ENCODE measurements around the gene LILRB5. TPM values are rescaled to one million over a fixed set of nuclear protein-coding genes. Genes with fewer than 3 reads are reported as not detected.

LILRB5 gene
- total RNA-seq, 1 donor from 2014 or later, result 16.0 TPM

DNA sequence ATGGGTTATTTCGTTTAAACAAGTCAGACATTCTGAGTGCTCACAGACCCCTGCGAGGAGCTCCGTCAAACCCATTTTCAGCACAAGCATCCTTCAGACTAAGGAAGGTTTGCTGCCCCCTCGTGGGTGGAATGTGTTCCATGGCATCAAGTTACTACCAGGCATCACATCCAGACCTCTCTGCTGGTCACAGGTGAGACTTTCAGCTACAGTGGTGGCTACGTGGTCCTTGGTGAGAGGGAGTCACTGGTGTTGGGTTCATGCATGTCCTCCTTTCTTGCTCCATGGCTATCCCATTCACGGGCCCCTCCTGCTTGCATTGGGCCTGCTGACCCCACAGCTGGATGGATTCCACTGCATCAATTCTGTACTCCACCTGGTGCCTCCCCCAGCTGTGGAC lies 9.1 kb upstream of the LILRB5 start:
- no peaks in the 10 kb centered on the region for H3K4me1 ChIP-seq
- intact Hi-C loops (cut with DNase I), result no loop called here
- H3K27ac ChIP-seq, result no peak overlapping the region
- TF ChIP-seq, protein P1, sequence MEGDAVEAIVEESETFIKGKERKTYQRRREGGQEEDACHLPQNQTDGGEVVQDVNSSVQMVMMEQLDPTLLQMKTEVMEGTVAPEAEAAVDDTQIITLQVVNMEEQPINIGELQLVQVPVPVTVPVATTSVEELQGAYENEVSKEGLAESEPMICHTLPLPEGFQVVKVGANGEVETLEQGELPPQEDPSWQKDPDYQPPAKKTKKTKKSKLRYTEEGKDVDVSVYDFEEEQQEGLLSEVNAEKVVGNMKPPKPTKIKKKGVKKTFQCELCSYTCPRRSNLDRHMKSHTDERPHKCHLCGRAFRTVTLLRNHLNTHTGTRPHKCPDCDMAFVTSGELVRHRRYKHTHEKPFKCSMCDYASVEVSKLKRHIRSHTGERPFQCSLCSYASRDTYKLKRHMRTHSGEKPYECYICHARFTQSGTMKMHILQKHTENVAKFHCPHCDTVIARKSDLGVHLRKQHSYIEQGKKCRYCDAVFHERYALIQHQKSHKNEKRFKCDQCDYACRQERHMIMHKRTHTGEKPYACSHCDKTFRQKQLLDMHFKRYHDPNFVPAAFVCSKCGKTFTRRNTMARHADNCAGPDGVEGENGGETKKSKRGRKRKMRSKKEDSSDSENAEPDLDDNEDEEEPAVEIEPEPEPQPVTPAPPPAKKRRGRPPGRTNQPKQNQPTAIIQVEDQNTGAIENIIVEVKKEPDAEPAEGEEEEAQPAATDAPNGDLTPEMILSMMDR (IDR thresholded peaks at IDR 0.05), result peak; percentile 79
- no peaks in the 10 kb centered on the region for H3K9me3 ChIP-seq
- H3K36me3 ChIP-seq, result no peaks in the 10 kb centered on the region
- ATAC-seq, result peak; percentile 87 to 89
- no peak overlapping the region for H3K4me3 ChIP-seq
- no peaks in the 10 kb centered on the region for H3K27me3 ChIP-seq (ENCODE audit: low read depth)
- DNase-seq, result peak; percentile 86

DNA sequence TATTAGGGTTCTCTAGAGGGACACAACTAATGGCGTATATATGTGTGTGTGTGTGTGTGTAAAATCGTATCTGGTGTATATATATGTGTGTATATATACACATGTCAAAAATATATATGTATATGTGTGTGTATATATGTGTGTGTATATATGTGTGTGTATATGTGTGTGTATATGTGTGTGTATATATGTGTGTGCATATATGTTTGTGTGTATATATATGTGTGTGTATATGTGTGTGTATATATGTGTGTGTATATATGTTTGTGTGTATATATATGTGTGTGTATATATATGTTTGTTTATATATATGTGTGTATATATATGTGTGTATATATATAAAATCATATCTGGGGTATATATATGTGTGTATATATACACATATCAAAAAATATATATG lies 5.4 kb upstream of the LILRB5 start:
- Histone ChIP-seq H3K27me3 (ENCODE audit: low read depth) (no peaks in the 10 kb centered on the region), H3K36me3 (no peaks in the 10 kb centered on the region), H3K27ac (no peak overlapping the region), H3K9me3 (no peaks in the 10 kb centered on the region), H3K4me1 (no peaks in the 10 kb centered on the region), H3K4me3 (no peak overlapping the region)
- TF ChIP-seq, protein P1 (IDR thresholded peaks at IDR 0.05), result no peak
- DNase-seq, result no peak
- intact Hi-C loops (cut with DNase I), result no loop called here
- ATAC-seq, result no peak

DNA sequence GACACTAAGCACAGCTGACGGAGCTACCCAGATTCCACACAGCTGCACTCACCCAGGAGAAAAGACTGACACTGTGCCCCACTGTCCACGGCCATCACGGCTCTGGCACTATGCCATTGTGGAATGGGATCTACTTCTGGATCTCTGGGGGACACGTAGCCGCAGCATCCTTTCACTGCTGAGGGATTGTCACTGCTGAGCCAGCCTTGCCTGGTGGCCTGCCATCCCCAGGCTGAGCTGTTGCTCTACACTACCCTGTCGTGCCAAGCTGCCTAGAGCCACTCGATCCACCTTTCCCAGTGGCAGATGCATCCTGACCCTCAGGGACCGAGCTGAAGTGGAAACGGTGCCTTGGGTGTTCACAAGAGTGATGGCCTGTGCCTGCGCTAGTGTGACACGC lies 5.0 kb upstream of the LILRB5 start:
- intact Hi-C loops (cut with DNase I), result no loop called here
- Histone ChIP-seq H3K4me1 (no peaks in the 10 kb centered on the region), H3K36me3 (no peaks in the 10 kb centered on the region), H3K27me3 (ENCODE audit: low read depth) (peaks cover 4% of the 10 kb centered on the region), H3K27ac (no peak overlapping the region), H3K9me3 (no peaks in the 10 kb centered on the region), H3K4me3 (no peak overlapping the region)
- ATAC-seq, result no peak
- TF ChIP-seq, protein P1 (IDR thresholded peaks at IDR 0.05), result no peak
- DNase-seq, result no peak

DNA sequence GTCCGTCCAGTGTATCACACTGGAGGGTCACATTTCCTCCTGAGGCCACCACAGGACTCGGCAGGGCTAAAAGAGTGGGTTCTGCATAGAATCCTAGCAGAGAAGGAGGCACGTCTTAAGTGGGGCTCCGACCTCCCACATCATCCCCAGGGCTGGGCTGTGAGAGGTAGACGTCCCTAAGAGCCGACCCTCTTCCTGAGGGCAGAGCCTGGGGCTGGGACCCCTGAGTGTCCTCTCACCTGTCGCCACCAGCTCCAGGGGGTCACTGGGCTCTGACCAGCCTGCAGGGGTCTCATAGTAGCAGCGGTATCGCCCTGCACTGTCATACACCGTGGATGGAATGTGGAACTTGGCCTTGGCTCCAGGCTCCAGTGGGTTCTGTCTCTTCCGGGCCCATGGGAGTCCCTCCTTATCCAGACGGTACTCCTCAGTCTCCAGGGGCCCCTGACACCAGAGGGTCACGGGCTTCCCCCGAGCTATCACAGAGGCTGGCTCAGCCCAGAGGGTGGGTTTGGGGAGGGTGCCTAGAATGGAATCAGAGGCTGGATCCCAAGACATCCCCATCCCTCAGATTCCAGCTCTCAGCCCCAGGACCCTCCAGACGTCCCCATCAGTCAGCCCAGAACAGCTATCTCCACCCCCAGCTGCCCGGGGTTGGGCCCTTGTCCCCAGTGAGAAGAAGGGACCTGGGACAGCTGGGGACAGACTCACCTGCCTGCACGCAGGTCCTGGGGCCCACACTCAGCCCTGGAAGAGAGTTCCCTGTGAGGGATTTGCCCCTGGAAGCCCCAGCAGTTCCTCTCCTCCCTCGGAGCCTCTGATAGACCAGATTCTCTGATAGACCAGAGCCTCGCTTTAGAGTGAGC lies 590 bp downstream of the LILRB5 start:
- no peak for ATAC-seq
- no peak for DNase-seq
- Histone ChIP-seq H3K36me3 (no peaks in the 10 kb centered on the region), H3K27me3 (ENCODE audit: low read depth) (peaks cover 36% of the 10 kb centered on the region), H3K4me1 (no peaks in the 10 kb centered on the region), H3K4me3 (peak overlapping the region; percentile 21), H3K9me3 (no peaks in the 10 kb centered on the region), H3K27ac (no peak overlapping the region)
- intact Hi-C loops (cut with DNase I), result no loop called here
- TF ChIP-seq, protein P1 (IDR thresholded peaks at IDR 0.05), result no peak

DNA sequence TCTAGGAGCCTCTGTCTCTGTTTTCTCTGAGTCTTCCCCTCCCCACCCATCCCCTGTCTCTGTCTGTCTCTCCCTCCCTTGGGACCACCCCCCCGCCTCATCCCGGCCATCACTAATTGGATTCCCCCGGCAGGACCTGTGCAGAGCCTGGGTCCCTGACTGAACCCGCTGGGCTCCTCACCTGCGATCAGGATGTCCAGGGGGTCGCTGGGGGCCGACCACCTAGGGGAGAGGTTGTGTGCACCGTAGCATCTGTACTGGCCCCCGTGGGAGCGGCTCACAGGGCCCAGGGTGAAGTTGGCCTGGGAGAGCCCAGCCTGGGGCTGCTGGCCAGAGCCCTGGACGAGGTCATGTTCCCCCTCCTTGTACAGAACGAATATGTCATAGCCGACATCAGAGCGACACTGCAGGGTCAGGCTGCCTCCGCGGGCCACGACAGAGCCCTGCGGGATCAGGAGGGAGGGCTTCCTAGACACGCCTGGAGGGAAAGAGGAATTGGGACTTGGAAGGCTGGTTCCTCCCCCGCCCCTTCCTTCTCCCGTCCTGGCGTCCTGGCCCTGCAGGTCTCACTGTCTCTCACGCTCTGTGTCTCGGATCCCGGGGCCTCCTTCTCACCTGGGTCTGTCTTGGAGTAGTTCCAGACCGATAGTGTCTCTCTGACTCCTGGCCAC lies 1.8 kb downstream of the LILRB5 start:
- Histone ChIP-seq H3K9me3 (no peaks in the 10 kb centered on the region), H3K27ac (no peak overlapping the region), H3K36me3 (no peaks in the 10 kb centered on the region), H3K4me1 (no peaks in the 10 kb centered on the region), H3K27me3 (ENCODE audit: low read depth) (peaks cover 36% of the 10 kb centered on the region), H3K4me3 (no peak overlapping the region)
- TF ChIP-seq, protein P1 (IDR thresholded peaks at IDR 0.05), result no peak
- ATAC-seq, result no peak
- no peak for DNase-seq
- intact Hi-C loops (cut with DNase I), result no loop called here
